Astrocyte of the spinal cord (primary cell): ENCODE measurements around the gene FAM171A1.
"Not testable (repeated sequence)": the region's sequence is repeated elsewhere in the genome, so short reads cannot be mapped to it uniquely, and the experiment has no call there.

Experiments
- DNase-seq: peaks from one replicate; pipeline ENCODE4 v3.0.0; 2011; ENCODE audit warnings: low read depth, low spot score
- H3K4me3 ChIP-seq: 2 replicates; pipeline ENCODE4 v1.5.1; 2011; ENCODE audit warnings: low read depth, mild to moderate bottlenecking, low read length, moderate library complexity
- CTCF ChIP-seq: IDR thresholded peaks from 2 replicates; pipeline ENCODE4 v1.5.1; 2012; ENCODE audit warnings: low read depth, mild to moderate bottlenecking, low read length, inconsistent platforms
- in situ Hi-C: cut with HindIII; loops from 2 replicates; pipeline ENCODE4 v1.10.0; 2017; ENCODE audit warnings: low sequenced_read_pairs

FAM171A1 gene

GRCh38 chr10:15280462-15280861 lies 90.6 kb downstream of the FAM171A1 start:
- no peak for TF ChIP-seq CTCF
- DNase-seq = no peak

GRCh38 chr10:15279236-15279635 lies 91.9 kb downstream of the FAM171A1 start:
- no peak overlapping the region for H3K4me3 ChIP-seq
- in situ Hi-C loops = no loop called here
- DNase-seq = no peak
- no peak for TF ChIP-seq CTCF

More at GRCh38 chr10:15280462-15280861, 90.6 kb downstream of the FAM171A1 start:
- in situ Hi-C loops = no loop called here
- H3K4me3 ChIP-seq = no peak overlapping the region

- in situ Hi-C loops = no loop called here
- no peak for TF ChIP-seq CTCF
- H3K4me3 ChIP-seq = no peak overlapping the region
- no peak for DNase-seq
Observed at GRCh38 chr10:15278786-15279185, 92.3 kb downstream of the FAM171A1 start.

- DNase-seq, H3K4me3 ChIP-seq, in situ Hi-C loops: not testable (repeated sequence)
Observed at GRCh38 chr10:15276039-15276438, 95.0 kb downstream of the FAM171A1 start.

- H3K4me3 ChIP-seq, DNase-seq, in situ Hi-C loops: not testable (repeated sequence)
Observed at GRCh38 chr10:15269838-15270237, 101.3 kb downstream of the FAM171A1 start.

GRCh38 chr10:15267496-15267895 lies 103.6 kb downstream of the FAM171A1 start:
- no peak overlapping the region for H3K4me3 ChIP-seq
- DNase-seq = no peak
- TF ChIP-seq CTCF = no peak
- in situ Hi-C loops = no loop called here

- in situ Hi-C loops = no loop called here
- DNase-seq = no peak
- H3K4me3 ChIP-seq = no peak overlapping the region
- no peak for TF ChIP-seq CTCF
Observed at GRCh38 chr10:15266117-15266516, 105.0 kb downstream of the FAM171A1 start.

GRCh38 chr10:15265558-15265957 lies 105.5 kb downstream of the FAM171A1 start:
- TF ChIP-seq CTCF = no peak
- no peak overlapping the region for H3K4me3 ChIP-seq
- in situ Hi-C loops = no loop called here
- DNase-seq = no peak
